Measurements from ENCODE around the gene SCNN1A. TPM values are rescaled to one million over a fixed set of nuclear protein-coding genes. Genes with fewer than 3 reads are reported as not detected.

The SCNN1A gene
- total and polyA plus RNA-seq, 12 donors, result 0.11 to 38.0 (median 12.3) TPM

GRCh38 chr12:6386038-6386437, 10.7 kb upstream of the SCNN1A start:
- Histone ChIP-seq H3K36me3 (replicated peaks in 1 of 2) (peaks cover 0 to 51% of the 10 kb centered on the region in 2 donors), H3K4me3 (peak overlapping the region in 1 of 4 donors; percentile 20), H3K27me3 (no peaks in the 10 kb centered on the region), H3K9me3 (replicated peaks in 1 of 3) (no peaks in the 10 kb centered on the region), H3K4me1 (replicated peaks in 1 of 2) (peaks cover 19 to 33% of the 10 kb centered on the region in 2 donors), H3K27ac (peak overlapping the region in 1 of 5 donors; percentile 62)
- intact Hi-C loops (cut with DNase I), result loop anchor here in 1 of 2 donors (5.0 kb wide), 1 partner anchor 66 kb away; the partner anchor contains the start of gene TAPBPL
- WGBS, 4 donors, result 72 to 83% (median 79%) methylated on average over 10 to 11 of the region's 11 CpGs
- DNase-seq, result peak in 1 of 7 donors; percentile 17
- TF ChIP-seq POLR2A (IDR thresholded peaks at IDR 0.05) (no peak), CTCF (IDR thresholded peaks at IDR 0.05) (no peak)

- H3K4me3 ChIP-seq, result peak overlapping the region; percentile 31 to 88 (median 62)
- TF ChIP-seq CTCF (IDR thresholded peaks at IDR 0.05) (no peak), POLR2A (IDR thresholded peaks at IDR 0.05) (no peak)
- peaks cover 0 to 39% of the 10 kb centered on the region in 2 donors for H3K36me3 ChIP-seq (replicated peaks in 1 of 2)
- H3K9me3 ChIP-seq (replicated peaks in 1 of 3), result no peaks in the 10 kb centered on the region
- intact Hi-C loops (cut with DNase I), result loop anchor here (5.0 kb wide), 3 partner anchors 47 to 68 kb away; partner anchors contain the start of gene TAPBPL (in 1 of the 2)
- no peaks in the 10 kb centered on the region for H3K27me3 ChIP-seq
- peak overlapping the region; percentile 39 to 97 (median 95) for H3K27ac ChIP-seq
- WGBS, 4 donors, result 22 to 45% (median 43%) methylated on average over 16 to 36 of the region's 36 CpGs
- peak in 2 of 7 donors; percentile 29 to 32 for DNase-seq
- peaks cover 19 to 36% of the 10 kb centered on the region in 2 donors for H3K4me1 ChIP-seq (replicated peaks in 1 of 2)
These were observed 9.4 kb upstream of the SCNN1A start for GRCh38 chr12:6384499-6385436.

- Histone ChIP-seq H3K36me3 (replicated peaks in 1 of 2) (peaks cover 0 to 30% of the 10 kb centered on the region in 2 donors), H3K27me3 (no peaks in the 10 kb centered on the region), H3K4me3 (peak within 1 kb of the TSS; percentile 31 to 88 (median 62)), H3K4me1 (replicated peaks in 1 of 2) (peaks cover 19 to 41% of the 10 kb centered on the region in 2 donors), H3K9me3 (replicated peaks in 1 of 3) (no peaks in the 10 kb centered on the region), H3K27ac (peak within 1 kb of the TSS; percentile 83 to 97 (median 95))
- intact Hi-C loops (cut with DNase I), result loop anchor here (5.0 kb wide), 2 partner anchors 47 to 57 kb away; no protein-coding TSS in a partner anchor
- peak in 1 of 6 experiments; percentile 17 for TF ChIP-seq CTCF (IDR thresholded peaks at IDR 0.05)
- peak; percentile 68 to 77 for TF ChIP-seq POLR2A (IDR thresholded peaks at IDR 0.05)
- DNase-seq, result peak; percentile 95 to 98 (median 98)
- WGBS, 4 donors, result 0 to 6% (median 4%) methylated on average over 5 to 62 of the region's 62 CpGs
These were observed 8.5 kb upstream of the SCNN1A start, which contains the start of gene LTBR for GRCh38 chr12:6383572-6384498. LTBR (plus strand) TSS chr12:6384162; CDS start chr12:6384359, 197 bp downstream.

All from adrenal gland (tissue), 12 donors.